ENCODE measurements around the gene TEX22. TPM values are rescaled to one million over a fixed set of nuclear protein-coding genes. Genes with fewer than 3 reads are reported as not detected.

Gene TEX22
- total and polyA plus RNA-seq, 2 donors from 2014 or later = 1.5 to 3.3 TPM

DNA sequence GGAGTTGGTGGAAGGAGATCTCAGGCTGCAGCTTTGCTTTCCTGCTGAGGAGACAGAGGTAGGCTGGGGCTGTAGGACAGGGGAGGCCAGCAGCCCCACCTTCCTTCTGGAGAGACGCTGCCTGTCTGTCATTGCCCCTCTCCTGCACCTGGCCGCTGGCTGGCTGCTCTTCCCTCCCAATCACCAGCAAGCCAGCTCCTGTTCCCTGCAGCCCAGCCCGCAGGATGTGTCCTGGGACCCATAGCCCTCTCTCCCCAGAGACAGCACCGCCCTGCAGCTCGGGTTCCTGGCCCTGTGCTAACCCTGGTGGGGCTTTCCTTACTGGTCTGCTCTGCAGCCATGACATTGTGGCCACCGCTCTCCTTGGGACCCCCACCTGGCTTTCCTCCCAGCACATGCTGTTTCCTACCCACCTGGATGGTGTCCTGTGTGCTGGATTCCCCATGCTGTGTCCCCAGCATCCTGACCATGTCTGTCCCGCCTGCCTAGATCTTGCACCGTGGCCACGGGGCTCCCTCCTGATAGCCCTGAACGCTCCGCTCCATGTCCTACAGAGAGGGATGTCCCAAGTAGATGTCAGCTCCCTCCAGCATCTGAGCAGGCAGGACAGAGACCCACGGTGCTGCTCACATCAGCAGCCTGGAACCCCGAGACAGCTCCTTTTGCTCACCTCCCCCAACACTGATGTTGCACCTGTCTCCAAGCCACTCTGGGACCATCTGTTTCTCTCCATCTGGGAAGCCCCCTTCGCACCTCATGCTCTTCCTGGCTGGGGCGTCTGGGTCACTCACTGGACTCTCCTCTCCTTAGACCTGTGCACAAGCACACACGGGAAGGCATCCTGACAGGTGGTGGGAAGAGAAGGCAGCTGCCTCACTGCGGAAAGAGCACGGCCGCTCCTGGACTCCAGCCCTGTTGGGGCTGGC lies 20.2 kb downstream of the TEX22 start:
- TF ChIP-seq, protein P1, sequence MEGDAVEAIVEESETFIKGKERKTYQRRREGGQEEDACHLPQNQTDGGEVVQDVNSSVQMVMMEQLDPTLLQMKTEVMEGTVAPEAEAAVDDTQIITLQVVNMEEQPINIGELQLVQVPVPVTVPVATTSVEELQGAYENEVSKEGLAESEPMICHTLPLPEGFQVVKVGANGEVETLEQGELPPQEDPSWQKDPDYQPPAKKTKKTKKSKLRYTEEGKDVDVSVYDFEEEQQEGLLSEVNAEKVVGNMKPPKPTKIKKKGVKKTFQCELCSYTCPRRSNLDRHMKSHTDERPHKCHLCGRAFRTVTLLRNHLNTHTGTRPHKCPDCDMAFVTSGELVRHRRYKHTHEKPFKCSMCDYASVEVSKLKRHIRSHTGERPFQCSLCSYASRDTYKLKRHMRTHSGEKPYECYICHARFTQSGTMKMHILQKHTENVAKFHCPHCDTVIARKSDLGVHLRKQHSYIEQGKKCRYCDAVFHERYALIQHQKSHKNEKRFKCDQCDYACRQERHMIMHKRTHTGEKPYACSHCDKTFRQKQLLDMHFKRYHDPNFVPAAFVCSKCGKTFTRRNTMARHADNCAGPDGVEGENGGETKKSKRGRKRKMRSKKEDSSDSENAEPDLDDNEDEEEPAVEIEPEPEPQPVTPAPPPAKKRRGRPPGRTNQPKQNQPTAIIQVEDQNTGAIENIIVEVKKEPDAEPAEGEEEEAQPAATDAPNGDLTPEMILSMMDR (IDR thresholded peaks at IDR 0.05; ENCODE audit: borderline replicate concordance, extremely low read depth, insufficient read depth) = no peak
- peaks cover 0 to 19% (median 0%) of the 10 kb centered on the region in 3 donors for H3K4me1 ChIP-seq (ENCODE audit: control insufficient read depth in 2 of 3, insufficient read depth in 2 of 3, low read depth in 1 of 3, low read length in 3 of 3)
- DNase-seq (peak in 1 of 5 donors; percentile 48), FAIRE-seq (no peak)
- H3K9ac ChIP-seq (ENCODE audit: low read length in 3 of 3) = peak overlapping the region in 1 of 3 donors; percentile 75
- H3K36me3 ChIP-seq (ENCODE audit: control insufficient read depth in 2 of 3, insufficient read depth in 3 of 3, low read length in 3 of 3) = no peaks in the 10 kb centered on the region
- no peak overlapping the region for H3K27ac ChIP-seq (ENCODE audit: low read depth in 2 of 2, low read length in 2 of 2)
- intact Hi-C loops (cut with DNase I) = no loop called here
- H3K27me3 ChIP-seq (ENCODE audit: control insufficient read depth, insufficient read depth, low read length) = no peaks in the 10 kb centered on the region
- peak overlapping the region in 1 of 3 donors; percentile 67 for H3K4me3 ChIP-seq (ENCODE audit: low read length in 3 of 3)
- no peaks in the 10 kb centered on the region for H3K9me3 ChIP-seq (ENCODE audit: control insufficient read depth in 2 of 3, insufficient read depth in 1 of 3, low read length in 3 of 3)

DNA sequence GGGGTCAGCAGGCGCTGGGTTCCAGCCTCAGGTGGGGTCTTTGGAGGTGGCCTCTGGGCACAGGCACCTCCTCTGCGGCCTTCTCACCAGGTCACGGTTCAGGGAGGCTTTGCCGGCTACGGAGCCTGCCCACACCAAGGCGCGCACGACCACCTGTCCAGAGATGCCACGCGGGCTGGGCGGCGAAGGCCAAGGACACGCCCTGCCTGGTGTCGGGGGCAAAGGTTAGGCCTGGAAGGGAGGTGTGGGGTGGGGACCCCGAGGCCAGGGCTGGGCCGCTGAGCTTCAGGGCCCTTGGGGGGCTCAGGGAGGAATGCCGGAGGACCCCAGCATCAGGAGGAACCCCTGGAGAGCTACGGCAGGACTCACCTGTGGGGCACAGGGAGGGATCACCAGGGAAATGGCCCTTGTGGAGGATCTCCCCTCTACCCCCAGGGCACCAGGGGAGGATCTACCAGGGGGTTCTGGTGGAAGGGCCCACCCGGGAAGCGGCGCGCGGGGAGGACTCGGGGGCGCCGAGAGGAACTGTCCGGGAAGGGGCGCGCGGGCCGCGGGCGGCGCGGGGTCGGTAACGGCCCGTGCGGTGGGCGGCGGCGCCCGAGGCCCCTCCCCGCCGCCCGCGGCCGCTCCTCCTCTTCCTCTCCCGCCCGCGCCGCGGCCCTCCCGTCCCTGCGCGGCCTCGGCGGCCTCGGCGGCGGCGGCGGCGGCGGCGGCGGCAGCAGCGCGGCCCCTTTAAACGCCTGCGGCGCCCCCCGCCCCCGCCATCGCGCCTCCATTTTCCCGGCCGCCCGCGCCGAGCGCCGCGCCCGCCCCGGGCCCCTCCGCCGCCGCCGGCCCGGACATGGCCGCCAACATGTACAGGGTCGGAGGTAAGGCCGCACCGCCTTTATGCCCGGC lies 21.1 kb downstream of the TEX22 start, which contains the start of gene MTA1:
Gene MTA1, plus strand, starts transcription at position 633 of the 897 bp plus-strand sequence. Its CDS starts 209 bp downstream, at position 842.
- no peaks in the 10 kb centered on the region for H3K27me3 ChIP-seq (ENCODE audit: control insufficient read depth, insufficient read depth, low read length)

More for the DNA sequence above, 21.1 kb downstream of the TEX22 start, which contains the start of gene MTA1:
- intact Hi-C loops (cut with DNase I) = no loop called here
- DNase-seq (peak; percentile 40 to 83 (median 74)), FAIRE-seq (no peak)
- peak within 1 kb of the TSS; percentile 35 to 75 (median 73) for H3K9ac ChIP-seq (ENCODE audit: low read length in 3 of 3)
- H3K27ac ChIP-seq (ENCODE audit: low read depth in 2 of 2, low read length in 2 of 2) = peak within 1 kb of the TSS in 1 of 2 donors; percentile 17
- TF ChIP-seq, protein P1 (IDR thresholded peaks at IDR 0.05; ENCODE audit: borderline replicate concordance, extremely low read depth, insufficient read depth) = no peak
- H3K36me3 ChIP-seq (ENCODE audit: control insufficient read depth in 2 of 3, insufficient read depth in 3 of 3, low read length in 3 of 3) = no peaks in the 10 kb centered on the region
- peak within 1 kb of the TSS; percentile 44 to 67 (median 53) for H3K4me3 ChIP-seq (ENCODE audit: low read length in 3 of 3)
- H3K4me1 ChIP-seq (ENCODE audit: control insufficient read depth in 2 of 3, insufficient read depth in 2 of 3, low read depth in 1 of 3, low read length in 3 of 3) = peaks cover 0 to 19% (median 0%) of the 10 kb centered on the region in 3 donors
- no peaks in the 10 kb centered on the region for H3K9me3 ChIP-seq (ENCODE audit: control insufficient read depth in 2 of 3, insufficient read depth in 1 of 3, low read length in 3 of 3)
